Right lung (tissue), 5 donors: ENCODE results near the gene PPP1R37. TPM values are rescaled to one million over a fixed set of nuclear protein-coding genes. Genes with fewer than 3 reads are reported as not detected.

Source experiments
- DNase-seq, 2 donors: peaks; one replicate each; pipeline ENCODE4 v3.0.0-alpha.2; 2013
- polyA plus RNA-seq, 5 donors: library from polyadenylated mRNA; unstranded; fragments of 120-200 nt; gene quantifications; one replicate each; pipeline versions ENCODE4 v1.2.1 to v1.2.3, GENCODE V29; 2013; ENCODE audit warnings: inconsistent platforms in 1 of 5, low replicate concordance in 1 of 5; ENCODE audit not compliant: insufficient read length in 5 of 5, insufficient read depth in 1 of 5

The PPP1R37 gene
- polyA plus RNA-seq, 5 donors = 15.1 to 31.4 (median 21.0) TPM

DNA sequence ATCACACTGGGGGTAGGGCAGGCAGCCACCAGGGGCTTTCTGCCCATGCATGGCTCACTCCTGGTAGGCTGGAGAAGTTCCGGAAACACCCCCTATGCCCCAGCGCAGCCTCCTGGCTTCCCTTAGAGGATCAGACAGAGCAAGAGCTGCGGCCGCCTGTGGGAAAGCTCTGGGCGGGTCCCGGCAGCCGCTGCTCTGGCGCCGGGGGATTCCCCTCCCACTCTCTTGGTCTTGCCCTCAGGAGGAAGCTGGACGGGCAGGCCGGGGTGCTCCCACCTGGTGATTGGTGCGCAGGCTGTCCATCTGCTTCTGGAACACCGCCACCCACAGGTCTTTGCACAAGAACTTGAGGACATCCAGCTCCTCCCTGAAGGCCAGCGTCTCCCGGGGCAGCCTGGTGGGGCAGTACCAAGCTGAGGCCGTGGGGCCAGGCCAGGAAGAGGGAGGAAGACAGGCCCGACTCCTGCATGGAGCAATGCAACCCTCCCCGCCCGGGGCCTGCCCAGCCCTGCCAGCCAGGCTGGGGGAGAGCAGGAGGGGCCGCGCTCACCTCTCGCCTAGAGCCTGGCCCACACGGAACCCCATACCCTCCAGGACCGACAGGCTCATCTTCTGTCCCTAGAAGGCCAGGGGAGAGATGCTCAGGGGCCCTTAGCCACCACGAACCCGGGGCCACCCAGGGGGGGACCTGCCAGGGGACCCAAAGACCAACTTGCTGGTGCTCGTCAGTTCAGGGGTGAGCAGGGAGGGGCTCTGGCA, 71.8 kb downstream of the PPP1R37 start:
- no peak for DNase-seq

DNA sequence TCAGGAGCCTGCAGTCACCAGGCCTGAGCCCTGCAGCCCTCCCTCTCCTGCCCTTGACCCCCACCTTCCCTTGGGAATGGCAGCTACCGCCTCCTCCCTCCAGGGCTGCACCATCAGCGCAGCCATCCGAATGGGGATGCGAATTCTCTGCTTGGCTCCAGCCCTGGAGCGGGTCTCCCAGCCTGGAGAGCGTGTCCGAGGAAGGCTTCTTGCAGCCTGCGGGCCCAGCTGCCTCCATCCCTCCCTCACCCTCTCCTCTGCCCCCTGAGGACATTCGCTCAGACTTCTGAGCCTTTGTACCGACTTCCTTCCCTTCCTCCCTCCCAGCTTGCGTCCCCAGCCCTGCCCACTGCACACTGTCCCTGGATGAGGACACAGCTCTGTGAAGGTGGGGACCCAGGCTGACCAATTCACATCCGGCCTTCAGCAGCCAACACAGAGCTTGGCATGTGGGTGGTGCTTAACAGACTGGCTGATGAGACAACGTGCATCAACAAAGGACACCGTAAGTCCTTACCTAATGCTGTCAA, 73.8 kb downstream of the PPP1R37 start:
- no peak for DNase-seq

DNA sequence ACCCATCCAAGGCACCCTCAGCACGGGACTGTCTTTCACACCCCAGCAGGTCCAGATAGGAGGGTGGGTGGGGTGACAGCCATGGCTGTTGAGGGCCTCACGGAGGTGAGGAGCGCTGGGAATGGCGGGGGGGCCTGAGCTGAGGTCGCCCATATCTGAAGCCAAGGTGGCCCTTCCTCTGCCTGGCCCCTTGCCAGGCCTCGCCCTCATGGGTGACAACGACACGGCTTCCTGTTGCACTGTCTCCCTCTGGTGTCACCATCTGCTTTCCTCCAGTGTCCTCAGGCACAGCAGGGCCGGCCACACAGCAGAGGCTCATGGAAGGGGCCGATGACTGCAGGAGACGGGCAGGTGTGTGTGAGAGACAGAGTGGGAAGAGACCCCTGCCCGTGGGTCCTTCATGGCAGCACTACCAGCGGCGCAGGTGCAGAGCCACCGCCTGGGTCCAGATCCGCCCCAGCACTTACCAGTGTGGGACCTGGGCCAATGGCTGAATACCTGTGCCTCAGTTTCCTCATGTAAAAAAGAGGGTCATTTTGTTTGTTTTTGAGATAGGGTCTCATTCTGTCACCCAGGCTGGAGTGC, 75.9 kb downstream of the PPP1R37 start:
- DNase-seq = no peak

DNA sequence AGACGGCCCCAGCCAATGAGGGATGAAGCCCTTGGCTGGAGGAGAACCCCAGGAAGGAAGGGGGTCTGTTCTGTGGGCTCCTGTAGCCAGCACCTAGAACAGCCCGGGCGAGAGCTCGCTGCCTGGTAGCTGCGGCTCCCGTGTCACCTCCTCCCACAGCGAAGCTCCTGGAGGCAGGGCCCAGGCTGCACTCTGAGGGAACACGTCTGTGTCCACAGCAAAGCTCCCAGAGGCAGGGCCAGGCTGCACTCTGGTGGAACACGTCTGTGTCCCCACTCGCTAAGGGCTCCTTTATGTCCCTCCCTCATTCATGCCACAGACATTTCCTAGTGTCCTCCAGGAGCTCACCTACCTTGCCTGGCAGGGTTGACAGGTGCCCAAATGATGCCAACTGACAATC, 76.6 kb downstream of the PPP1R37 start:
- DNase-seq = no peak

DNA sequence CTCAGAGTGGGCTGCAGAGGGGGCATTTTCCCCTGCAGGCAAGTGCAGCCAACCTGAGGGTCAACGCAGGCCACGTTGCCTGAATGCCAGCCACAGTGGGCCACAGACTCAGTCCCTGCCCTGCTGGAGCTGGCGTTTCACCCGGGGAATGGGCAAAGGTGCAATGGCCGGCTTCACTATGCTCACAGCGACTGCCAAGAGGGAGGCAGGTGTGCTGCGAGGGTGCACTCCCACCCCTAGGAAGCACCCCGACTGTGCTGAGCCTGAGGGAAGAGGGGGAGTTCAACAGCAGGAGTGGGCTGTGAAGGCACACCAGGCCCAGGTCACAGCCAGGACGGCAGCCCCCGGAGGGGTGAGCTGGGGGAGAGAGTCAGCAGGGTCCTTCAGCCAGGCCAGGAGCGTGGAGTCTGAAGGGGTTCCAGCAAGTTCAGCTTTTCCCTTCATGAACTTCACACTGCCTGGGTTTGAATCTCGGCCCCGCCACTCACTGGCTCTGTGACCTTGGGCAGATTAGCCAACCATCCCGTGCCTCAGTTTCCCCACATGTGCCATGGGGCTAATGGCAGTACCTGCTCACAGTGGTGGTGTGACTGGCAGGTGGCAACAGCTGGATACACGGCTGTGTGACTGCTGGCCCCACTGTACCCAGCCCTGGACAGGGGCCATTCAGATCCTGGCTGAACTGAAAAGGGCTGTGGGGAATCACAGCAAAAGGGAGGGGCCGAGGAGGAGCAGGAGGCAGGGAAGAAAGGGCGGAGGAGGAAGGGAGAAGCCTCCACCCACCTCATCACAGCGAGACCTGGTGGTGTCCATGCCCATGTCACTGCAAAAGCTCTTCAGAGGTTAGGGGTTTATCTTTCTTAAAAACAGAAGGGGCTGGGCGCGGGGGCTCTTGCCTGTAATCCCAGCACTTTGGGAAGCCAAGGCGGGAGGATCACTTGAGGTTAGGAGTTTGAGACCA, 77.4 kb downstream of the PPP1R37 start:
- no peak for DNase-seq

DNA sequence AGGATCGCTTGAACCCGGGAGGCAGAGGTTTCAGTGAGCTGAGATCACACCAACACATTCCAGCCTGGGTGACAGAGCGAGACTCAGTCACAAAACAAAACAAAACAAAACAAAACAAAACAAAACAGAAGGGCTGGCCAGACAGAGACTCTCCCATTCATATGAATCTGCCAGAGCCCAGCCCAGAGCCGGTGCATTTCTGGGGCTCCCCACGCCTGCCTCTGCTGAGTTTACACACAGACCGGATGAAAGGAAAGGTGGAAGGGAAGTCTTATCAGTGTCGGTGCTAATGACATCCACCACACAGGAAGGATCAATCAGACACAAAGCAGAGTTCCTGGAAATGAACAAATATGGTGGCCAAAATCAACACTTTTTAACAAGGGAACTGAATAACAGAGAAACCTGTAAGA, 78.2 kb downstream of the PPP1R37 start:
- DNase-seq = no peak

DNA sequence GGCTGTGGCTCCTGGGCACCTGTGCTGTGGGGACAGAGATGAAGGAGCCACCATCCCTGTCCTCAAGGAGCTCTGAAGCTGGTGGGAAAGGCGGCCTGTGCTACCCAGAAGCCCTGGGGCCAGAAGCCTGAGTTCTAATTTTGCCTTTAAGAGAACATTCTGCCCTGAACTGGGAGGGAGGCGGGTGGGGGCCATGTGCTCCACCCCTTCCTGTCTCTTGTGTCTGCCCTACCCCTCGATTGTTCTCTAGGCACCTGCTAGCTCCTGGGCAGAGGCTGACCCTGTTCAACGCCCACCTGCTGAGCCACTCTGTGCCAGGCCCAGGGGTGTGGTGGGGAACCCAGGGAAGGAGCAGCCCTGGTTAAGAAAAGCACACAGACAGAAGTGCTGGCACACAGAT, 79.2 kb downstream of the PPP1R37 start:
- no peak for DNase-seq

DNA sequence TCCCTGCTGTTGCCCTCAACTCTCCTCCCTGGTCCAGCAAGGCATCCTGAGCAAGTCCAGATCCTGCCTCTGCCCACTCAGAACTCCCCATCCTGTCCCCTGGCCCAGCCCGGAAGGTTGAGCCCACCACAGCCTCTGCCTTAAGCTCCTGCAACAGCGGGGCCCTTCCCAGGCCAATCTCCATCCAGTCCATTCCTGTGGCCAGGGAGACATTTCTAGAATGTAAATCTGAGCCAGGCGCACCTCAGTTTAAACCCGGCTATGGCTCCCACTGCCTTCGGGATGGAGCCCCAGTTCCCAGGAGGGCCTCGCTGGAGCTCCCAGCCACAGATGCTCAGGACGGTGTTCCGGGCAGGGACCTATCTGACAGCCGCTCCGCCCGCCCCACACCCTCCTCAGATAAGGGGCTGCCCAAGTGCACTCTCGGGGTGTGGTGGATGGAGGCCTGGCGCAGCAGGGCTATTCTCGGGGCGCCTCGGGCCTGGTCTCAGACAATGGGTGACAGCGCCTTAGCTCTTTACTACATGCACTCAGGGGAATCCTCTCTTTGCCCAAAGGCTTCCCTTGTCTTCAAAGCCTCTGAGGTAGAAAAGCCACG, 79.7 kb downstream of the PPP1R37 start:
- DNase-seq = no peak

DNA sequence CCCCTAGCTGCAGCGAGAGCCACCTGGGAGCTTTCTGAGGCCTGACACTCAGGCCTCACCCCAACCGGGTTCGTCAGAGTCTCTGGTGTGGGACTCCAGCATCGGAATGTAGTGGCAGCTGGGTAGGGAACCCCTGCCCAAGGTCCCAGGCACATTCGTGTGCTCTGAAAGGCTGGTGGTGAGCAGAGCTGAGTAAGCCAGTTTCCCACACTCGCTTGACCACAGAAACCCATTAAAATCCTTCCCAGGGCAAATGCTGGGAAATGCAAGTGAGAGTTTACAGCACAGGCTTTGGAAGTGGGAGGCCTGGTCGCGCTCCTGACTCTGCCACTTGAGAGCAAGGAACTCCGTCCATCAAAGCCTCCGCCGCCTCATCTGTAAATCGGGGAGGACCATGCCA, 80.8 kb downstream of the PPP1R37 start:
- no peak for DNase-seq

DNA sequence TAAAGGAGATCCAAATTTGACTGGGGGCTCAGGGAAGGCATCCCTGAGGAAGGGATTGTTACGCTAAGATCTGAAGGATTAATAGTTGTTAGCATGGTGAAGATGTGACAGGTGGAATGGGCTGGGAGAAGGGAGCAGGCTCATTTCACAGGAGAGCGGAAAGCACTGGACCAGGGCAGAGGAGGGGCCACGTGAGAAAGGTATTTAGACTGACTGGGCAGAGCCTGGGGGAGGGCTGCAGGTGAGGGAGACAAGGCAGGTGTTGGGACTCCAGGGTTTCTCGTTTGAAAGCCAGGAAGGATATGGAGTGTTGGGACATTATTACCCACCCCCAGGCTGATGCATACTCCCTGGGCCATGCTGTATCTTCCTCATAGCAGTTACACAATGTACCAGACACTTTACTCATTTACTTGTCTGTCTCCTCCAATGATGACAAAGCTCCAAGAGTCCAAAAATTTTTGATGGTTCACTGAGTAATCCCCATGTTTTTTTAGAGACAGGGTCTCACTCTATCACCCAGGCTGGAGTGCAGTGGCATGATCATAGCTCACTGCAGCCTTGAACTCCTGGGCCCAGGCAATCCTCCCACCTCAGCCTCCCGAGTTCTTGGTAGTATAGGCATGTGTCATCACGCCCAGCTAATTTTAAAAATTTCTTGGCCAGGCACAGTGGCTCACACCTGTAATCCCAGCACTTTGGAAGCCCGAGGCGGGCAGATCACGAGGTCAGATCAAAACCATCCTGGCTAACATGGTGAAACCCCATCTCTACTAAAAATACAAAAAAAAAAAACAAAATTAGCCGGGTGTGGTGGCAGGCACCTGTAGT, 82.8 kb downstream of the PPP1R37 start:
- no peak for DNase-seq

DNA sequence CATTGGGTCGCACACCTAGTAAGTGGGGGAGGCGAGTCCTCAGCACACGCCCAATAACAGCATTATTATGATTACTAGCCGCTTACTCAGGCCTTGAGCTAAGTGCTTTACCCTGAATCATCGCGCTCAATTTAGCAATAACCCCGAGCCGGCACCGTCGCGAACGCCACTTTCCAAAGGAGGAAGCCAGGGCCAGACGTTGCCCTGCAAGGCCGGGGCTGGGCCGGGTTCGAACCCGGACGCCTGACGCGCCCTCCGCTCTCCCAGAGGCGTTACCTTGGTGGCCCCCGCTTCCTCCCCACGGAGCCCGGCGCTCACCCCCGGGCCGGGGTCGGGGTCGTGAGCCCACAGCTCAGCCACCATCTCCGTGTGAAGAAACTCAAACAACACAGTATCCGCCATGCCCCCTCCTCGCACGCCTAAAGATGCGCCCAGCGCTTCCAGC, 84.9 kb downstream of the PPP1R37 start, which contains the start of gene TRAPPC6A:
TSS of gene TRAPPC6A (minus strand) at position 421 of the 445 bp plus-strand sequence. CDS start at position 402, 19 bp downstream.
- DNase-seq = no peak

DNA sequence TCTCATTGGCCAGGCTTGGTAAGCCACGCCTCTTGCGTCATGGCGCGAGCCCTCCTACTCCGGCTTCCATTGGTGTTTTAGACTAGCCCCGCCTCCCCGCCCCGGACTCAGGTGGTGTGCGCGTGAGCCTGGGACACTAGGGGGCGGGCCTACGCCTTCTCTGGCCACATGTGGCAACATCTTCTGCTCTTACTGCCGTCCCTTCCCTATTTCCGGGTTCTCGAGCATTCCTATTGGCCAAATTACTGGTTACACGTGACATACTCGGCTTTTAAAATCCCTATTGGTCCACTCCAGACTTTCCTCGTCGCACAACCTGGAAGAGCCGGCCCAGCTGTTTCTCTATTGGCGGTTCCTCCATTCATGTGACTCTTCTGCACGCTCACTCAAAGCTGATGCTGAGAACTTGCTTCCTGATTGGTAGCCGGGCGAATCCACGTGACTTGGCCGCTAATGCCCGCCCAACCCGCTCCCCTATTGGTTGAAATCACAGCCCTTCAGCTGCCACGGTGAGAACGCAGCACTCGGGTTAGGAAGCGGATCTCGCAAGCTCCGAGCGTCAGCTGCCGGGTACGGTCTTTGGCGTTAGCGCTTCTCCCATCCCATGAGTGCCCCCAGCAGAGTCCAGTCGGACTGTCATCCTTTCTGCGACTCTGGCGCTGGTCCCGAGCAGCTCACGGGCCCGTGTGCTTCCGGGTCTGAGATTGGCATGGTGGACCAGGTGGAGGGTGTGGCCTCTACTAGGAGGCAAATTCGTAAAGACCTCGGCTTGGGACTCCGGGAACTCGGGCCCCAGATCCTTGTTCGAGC, 85.5 kb downstream of the PPP1R37 start, which contains the start of gene BLOC1S3:
TSS of gene BLOC1S3 (plus strand) at position 523 of the 810 bp plus-strand sequence. CDS start 513 bp downstream, outside the sequence.
- DNase-seq = peak; percentile 99 to 100

DNA sequence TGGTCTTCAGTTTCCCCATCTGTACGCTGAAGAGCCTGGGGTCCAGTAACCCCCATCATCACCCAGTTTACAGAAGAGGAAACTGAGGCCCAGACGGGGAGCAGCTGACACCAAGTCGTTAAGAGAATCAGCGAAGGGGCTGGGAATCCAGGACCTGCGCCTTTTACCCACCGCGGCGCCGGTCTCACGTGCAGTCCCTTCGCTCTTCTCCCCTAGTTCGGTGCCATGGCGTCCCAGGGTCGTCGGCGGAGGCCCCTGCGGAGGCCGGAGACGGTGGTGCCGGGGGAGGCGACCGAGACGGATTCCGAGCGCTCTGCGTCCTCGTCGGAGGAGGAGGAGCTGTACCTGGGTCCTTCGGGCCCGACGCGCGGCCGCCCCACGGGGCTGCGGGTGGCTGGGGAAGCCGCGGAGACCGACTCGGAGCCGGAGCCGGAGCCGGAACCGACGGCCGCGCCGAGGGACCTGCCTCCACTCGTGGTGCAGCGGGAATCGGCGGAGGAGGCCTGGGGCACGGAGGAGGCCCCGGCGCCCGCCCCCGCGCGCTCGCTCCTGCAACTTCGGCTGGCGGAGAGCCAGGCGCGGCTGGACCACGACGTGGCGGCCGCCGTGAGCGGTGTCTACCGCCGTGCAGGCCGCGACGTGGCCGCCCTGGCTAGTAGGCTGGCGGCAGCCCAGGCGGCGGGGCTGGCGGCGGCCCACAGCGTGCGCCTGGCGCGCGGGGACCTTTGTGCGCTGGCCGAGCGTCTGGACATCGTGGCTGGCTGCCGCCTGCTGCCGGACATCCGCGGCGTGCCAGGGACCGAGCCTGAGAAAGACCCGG, 86.3 kb downstream of the PPP1R37 start:
- DNase-seq = no peak

DNA sequence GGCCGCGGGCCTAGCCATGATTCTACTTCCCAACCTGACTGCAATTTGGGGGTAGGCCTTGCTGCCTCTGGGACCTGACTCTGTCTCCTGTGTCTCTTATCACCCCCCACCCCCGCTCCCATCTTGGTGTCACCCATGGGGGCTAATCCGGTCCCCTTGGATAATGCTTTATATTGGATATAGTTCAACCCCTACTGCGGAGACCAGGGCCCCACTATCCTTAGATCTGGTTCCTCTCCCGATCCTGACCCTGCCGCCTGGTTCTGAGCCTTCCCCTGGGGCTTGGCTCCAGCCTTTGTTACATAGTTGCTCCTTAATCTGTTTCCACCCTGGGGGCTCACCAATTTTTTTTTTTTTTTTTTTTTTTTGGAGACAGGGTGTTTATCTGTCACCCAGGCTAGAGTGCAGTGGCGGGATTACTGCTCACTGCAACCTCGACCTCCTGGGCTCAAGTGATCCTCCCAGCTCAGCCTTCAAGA, 87.0 kb downstream of the PPP1R37 start:
- no peak for DNase-seq

DNA sequence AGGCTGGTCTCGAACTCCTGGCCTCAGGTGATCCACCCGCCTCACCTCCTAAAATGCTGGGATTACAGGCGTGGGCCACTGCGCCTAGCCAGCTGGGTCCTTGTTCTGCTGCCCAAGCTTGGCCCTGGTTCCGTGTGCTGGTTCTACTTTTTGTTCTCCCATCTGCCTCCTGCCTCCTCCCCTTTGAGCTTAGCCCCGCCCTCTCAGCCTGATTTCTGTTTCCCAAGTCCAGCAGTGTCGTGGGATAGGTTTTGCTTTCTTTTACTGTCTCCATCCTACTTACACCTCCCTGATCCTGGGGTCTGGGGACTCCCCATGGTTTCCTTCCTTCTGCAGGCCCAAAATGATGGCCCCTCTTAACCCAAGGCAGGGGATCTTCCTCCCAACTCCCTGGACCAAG, 88.0 kb downstream of the PPP1R37 start:
- DNase-seq = no peak

DNA sequence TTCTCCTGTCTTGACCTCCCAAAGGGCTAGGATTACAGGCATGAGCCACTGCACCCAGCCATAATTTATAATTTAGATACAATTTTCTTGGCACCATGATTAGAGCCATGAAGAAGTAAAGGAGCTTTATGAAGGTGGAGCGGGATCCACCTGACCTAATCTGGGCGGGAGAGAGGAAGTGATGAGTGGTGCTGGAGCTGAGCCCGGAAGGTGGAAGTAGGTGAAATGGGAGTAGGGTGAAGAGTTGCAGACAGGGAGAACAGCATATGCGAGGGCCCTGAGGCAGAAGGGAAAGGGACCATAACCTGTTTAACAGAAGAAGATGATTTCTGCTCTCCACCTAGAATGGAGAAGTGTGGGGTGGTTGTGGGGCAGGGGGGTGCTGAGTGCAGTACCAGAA, 89.8 kb downstream of the PPP1R37 start:
- no peak for DNase-seq

DNA sequence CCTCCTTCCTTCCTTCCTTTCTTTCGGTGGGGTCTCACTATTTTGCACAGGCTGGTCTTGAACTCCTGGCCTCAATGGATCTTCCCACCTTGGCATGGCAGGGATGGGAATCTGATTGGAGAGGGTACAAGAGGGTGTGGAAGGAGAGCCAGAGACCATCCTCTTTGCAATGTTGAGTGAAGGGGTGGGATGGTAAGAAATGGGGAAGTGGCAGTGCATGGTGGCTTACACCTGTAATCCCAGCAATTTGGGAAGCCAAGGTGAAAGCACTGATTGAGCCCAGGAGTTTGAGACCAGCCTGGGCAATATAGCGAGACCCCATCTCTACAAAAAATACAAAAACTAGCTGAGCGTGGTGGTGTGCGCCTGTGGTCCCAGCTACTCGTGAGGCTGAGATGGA, 91.1 kb downstream of the PPP1R37 start:
- DNase-seq = no peak

DNA sequence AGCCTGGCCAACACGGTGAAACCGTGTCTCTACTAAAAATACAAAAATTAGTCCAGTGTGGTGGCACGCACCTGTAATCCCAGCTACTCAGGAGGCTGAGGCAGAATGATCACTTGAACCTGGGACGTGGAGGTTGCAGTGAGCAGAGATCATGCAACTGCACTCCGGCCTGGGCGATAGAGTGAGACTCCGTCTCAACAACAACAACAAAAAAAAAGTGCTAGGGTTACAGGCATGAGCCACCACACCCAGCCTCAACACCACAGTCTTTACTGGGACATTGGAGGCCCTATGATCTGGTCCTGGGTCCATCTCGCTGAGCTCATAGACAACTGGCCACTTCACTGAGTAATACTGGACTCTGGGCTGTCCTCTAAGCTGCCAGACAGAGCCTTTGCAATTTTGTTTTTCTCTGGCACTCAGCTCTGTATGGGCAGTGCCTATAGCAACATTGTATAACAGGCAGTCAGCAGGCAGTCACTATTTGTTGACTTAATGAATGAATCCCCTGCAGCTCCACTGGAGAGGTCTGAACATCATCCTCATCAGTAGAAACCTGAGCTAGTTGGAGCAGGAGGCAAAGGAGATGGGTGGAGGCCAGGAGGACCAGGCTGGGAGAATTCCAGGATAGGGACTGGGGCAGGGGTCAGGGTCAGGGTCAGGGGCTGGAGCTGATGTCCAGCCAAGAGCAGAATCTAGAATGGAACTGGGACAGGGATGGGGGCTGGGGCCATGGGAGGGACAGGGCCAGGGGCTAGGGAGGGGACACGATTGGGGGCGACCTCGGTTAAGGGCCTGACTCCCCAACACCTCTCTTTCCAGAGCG, 93.7 kb downstream of the PPP1R37 start:
- DNase-seq = no peak
